CD4-positive, alpha-beta T cell treated with Interleukin-2 at 100 ng/mL for 4 hours (primary cell): ENCODE data around the gene NRXN2.

ENCODE experiments used
- DNase-seq: peaks from one replicate; pipeline ENCODE4 v3.0.0-alpha.2; 2020; ENCODE audit warnings: low spot score

The NRXN2 gene

DNA sequence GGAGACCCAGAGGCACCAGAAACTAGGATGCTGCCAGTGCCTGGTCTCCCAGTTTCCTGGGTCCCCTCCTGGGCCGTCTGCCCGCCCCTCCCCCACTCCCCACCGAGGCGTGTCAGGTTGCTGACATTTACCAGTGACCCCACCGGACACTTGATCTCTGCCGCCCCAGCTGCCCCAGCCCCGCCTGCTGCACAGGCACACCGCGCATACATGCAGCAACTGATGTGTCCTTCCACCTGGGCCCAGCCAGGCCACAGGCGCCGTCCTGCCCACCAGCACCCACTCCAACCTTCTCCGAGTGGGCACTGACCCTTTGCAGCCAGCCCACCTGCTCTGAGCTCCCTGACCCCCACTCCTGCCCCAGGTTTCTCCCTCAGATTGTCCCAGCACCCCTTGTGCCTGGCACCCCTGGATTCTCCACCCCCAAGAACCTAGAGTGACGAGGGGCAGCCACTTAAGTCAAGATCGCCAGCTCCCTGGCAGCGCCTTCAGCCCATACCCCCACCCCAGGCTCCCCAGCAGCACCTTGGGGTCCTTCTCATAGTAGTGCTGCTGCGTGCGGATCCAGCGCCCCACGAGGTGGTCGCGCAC is 36.2 kb upstream of the NRXN2 start:
- no peak for DNase-seq

DNA sequence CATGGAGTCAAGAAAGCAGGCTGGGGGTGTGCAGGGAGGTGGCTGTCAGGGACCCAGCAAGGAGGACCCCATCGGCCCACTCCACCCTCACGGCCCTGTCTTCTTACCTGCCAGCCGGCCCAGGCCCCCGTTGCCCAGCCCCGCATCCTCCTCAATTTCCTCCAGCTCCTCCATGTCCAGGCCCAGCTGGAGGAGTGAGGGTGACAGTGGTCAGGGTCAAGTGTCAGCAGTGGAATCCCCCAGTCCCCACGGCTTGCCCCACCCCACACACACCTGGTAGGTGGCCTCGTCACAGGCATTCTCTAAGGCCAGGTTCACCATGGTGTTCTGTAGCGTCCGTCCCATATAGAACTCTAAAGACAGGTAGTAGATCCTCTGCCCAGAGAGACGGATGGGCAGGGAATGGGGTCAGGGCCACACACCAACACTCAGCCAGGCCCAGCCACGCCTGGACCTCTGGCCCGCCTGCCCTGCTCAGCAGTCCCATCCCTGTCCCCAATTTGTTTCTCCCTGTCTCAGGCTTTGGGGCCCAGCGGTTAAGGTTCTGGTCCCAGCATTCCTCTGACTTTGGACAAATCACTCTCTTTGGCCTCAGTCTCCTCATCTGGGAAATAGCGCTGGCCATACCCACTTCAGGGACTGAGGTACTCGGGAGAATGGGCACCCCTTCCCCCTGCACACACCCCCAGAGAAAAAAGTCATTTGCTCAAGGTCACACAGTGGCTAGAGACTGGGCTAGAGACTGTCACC is 35.5 kb upstream of the NRXN2 start:
- DNase-seq = no peak

DNA sequence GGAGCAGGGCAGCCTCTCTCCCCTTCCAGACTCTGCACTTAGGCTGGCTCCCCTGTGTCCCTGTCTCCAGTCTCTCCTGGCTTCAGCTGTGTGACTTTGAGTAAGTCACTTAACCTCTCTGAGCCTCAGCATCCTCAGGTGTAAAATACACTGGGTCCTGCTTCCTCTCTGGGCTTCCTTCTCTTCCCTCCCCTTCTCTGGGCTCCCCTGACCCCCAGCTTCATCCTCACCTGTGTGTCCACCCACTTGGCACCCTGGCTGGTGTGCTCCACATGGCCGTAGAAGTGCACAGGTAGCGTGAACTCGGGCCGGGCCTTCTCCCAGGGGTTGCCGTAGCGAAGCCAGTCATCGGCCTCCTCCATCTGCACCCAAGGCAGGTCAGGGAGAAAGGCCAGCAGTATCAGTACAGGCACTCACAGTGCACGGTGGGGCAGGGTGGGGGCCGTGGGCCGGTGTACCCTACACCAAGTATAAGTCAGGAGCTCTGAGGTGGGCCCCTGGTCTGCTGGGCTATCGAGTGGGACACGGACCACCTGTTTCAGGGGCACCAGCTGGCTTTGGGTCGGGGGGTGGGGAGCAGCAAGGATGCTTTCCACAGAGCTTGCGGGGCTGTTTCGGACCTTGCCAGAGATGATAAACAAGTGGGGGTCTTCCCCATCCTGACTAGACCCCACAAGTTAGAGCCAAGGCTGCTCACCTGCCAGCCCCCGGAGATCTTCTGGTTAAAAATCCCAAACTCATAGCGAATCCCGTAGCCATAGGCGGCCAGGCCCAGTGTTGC is 34.7 kb upstream of the NRXN2 start:
- DNase-seq = no peak

DNA sequence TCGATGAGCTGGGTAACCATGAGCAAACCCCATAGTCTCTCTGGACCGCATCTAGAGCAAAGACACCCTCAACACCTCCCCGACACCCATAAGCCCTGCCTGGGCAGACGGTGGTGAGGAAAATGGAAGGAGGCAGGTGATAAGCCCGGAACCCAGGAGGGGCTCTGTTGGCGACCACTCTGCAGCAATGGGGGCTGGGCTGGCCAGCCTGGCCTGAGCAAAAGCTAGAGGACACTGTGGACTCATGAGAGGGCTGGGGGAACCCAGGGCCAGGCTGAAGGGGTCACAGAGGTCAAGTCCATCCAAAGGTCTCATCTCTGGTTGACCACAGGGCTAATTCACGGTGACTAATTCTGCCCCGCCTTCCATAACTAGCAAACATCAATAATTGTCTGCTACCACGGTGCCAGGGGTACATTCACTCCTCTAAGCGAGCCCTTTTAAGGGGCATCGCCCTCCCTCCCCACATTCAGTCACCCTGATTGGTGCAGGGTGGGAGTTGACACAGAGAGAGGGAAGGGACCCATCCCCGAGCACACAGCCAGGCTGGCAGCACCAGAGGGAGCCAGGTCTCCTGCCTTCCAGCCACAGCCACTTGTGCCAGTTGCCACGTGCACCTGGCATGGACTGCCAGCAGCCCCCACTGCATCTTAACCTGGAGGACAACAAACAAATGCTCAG is 32.8 kb upstream of the NRXN2 start:
- no peak for DNase-seq

DNA sequence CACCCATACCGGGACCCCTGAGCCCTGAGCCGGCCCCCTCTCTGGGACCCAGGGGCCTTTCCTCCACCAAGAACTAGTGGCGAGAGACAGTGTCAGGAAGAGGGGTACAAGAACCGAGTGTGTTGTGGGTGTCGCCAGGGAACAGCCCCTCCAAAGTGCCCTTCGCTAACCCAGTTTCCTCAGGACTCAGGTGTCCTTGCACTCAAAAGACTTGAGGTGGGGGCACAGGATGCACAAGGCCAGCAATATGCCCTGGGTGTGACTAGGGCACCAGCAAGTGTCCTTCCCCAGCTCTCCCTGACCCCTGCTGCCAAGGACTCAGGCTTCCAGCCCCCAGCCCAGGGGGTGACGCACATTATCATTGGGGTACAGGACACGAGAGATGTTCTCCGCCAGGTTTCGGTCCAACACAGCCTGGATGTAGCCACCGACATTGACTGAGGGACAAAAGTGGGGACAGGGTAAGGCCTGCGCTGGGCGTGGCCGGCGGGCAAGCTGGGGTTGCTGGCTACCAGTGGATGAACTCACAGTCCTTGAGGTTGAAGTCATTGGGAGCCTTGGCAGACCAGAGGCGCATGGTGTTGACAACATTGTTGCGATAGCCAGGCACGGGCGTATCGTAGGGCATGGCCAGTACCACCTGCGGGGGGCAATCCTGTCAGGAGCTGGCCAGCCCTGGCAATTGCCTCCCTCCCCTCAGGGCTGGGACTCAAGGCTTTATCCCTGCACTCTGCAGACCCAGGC is 32.1 kb upstream of the NRXN2 start:
- no peak for DNase-seq

DNA sequence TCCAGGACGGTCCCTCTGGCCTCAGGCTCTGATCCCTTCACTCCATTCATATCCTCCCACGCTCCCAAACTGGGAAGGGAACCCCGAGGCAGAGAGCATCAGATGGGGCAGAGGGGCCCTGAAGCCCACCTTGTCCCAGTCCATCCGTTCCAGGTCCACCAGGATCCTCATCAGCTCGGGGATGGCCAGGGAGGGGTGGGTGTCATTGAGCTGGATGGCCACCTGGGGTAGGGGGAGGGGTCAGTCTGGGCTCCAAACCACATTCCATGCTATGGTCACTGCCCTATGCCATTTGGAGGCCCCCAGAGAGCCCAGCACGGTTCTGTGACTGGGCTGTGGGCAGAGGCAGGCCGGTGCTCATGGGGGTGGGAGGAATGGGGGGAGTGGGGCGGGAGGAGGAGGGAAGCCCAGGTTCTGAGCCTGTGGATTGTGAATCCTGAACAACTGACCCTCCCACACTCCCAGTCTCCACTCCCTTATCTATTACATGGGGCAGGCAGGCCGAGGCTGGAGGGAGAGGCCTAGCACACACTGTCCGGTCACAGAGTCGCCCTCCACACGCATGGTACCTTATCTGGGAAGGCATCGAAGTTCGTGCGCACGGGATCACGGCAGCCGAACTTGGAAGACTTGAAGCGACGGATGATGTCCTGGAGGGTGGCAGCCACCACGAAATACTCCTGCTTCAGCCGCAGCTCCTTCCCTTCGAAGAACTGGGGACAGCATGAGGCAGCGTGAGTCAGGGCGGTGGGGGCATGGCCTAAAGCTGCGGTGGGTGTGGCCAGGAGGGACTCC is 31.3 kb upstream of the NRXN2 start:
- no peak for DNase-seq

DNA sequence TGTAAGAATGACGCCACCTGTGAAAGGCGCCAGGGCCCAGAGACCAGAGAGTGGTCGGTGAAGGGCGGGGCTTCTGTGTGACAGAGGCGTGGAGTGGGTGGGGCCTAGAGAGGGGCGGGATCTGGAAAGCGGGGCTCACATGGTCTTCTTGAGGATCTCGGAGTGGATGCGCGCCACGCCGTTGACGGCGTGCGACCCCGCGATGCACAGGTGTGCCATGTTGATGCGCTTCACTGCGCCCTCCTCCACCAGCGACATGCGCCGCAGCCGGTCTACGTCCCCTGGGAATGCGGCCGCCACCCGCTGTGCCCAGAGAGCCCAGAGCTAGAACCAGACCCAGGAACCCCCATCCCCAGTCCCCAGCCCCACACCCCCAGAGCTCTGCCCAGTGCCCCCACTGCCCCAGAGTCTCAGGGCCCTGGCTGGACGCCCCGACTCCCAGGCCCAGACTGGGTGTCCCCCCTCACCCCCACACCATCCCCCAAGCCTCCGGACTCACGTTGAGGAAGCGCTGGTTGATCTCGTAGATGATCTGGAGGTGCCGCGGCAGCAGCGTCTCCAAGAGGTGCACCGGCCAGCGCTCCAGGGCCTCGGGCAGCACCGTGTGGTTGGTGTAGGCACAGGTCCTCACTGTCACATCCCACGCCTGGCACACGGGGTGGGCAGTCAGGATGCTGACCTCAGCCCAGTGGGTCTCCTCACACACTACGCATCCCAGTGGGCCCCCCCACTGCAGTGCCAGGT is 30.6 kb upstream of the NRXN2 start:
- DNase-seq = no peak

DNA sequence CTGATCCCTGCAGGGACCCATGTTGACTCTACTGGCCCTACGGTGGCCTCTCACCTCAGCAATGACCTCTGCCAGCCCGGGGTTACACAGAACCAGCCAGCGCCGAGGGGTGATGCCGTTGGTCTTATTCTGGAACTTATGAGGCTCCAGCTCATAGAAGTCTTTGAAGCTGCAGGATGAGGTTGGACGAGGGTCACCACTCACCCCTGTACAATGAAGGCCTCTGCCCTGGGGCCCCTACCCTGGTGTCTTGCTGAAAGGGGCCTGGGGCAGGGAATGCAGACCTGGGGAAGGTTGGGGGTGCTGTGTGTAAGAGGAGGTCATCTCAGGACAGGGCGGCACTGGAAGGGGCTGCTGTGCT is 30.0 kb upstream of the NRXN2 start:
- no peak for DNase-seq

DNA sequence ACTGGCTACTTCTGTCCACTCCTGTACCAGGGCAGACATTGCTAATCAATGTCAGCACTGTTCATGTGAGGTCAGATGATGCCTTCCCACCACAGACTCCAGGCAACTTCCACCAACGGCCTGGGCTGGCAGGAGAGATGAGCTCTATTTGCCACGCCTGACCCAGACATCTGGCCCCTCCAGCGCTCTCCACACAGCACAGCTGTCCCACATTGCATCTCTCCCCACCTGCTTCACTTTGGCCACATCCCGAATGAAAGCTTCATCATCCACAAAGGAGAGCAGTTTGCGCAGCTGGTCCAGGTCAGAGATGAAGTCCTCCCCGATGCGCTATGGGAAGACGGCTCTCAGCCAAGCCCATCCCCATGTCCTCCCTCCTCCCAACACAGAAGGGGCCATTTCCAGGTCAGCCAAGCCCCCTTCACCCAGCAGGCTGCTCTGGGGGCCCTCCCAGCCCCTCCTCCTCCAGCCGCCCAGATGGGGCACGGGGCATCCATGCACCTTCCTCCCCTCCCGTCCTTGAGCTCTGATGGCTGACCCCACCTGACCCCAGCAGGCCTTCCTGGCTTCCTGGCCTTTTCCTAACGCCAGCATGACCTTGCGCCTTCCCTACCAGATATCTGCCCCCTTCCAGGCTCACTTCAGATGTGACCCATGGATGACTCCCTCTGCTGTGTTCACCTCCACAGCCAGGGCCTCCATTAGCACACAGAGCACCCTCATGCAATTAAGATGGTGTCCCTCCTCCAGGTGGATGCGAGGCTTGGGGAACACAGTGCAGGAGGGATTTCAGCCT is 29.4 kb upstream of the NRXN2 start:
- no peak for DNase-seq

DNA sequence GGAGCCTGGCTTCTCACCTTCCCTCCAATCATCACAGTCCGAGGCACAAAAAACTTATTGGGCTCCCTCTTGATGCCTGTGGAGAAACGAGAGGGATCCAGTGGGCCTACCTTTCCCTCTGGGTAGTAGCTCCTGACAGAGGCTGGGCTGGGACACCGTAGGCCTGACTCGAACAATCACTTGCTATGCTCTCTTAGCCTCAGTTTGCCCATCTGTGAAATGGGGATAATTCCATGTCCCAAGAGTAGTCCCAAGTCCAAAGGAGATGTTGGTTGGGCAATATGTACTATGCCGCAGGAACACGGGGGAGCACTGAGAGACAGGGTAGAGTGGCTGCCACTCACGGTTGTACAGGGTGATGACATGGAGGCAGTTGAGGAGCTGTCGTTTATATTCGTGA is 28.6 kb upstream of the NRXN2 start:
- DNase-seq = no peak

DNA sequence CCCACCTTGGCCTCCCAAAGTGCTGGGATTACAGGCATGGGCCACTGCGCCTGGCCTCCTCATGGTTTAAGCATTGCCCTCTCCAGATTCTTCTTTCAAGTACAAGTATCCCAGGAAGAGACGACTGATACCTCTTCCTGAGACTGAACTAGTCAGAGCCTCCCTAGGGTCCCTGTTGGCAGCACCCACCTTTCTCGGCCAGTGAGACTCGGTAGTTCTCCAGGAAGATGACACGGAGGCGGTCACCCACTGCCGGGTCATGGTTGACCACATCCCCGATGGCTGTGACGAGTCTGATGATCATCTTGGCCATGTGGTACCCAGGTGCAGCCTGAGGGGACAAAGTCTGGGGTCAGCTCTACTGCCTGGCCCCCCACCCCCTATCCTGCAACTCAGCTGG is 28.1 kb upstream of the NRXN2 start:
- no peak for DNase-seq

DNA sequence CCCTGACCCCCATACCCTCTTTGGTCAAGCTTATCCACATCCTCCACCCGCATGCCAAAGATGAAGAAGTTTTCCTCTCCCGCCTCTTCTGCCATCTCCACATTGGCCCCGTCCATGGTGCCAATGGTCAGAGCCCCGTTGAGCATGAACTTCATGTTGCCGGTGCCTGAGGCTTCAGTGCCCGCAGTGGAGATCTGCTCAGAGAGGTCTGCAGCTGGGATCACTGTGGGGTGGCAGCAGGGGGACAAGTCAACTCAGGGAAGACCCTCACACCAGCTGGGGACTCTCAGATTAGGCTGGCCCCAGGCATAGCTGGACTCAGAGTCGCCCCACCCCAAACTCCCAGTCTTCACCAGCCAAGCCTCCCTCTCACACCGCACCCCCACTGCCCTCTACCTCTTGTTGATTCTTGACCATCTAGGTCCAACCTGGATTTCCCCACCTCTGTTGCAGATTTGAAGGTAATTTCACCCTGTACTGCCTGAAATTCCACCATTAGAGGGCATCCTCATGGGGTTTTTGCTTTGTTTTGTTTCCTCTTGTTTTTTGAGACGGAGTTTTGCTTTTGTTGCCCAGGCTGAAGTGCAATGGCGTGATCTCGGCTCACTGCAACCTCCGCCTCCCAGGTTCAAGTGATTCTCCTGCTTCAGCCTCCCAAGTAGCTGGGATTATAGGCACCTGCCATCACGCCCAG is 27.5 kb upstream of the NRXN2 start:
- peak; percentile 41 for DNase-seq

DNA sequence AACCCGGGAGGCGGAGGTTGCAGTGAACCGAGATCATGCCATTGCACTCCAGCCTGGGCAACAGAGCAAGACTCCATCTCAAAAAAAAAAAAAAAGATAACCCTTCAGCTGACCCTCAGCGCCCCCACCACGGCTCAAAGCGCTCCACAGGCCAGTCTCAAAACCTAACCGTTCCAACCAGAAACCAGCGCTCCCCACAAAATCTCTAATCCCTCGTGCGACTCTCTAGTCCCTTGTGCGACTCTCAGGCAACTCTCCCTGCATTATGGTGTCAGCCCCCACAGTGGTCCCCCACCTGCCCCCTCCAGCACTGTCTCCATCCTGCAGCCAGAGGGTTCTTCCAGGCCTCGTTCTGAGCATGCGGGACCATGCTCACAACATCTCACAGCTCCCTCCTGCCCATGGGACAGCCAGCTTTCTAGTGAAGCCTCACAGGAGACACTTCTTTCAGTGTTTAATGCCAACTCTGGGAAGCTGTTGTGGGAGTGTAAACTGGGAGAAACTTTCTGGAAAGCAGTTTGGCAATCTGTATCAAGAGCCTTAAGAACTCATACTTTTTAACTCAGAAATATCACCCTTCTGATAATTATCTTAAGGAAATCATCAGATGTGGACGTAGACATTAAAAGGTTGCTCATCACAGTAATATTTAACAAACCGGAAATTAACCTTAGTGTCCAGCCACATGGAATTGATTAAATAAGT is 25.1 kb upstream of the NRXN2 start:
- no peak for DNase-seq

DNA sequence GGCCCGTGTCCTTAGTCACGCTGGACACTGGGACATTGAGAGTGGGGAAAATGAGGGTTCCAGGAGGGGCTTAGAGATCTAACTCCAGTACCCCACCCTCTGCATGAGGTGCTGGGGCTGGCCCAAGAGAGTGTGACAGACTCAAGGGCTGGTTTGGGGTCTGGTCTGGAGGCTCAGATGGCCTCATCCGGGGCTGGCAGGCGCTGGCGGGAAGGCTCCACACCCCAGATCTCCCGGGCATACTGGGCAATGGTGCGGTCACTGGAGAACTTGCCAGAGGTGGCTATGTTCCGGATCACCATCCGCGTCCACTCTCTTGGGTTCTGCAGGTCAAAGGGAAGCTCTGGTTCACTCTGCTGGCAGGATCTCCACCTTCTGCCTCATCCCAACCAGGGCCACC is 23.5 kb upstream of the NRXN2 start:
- no peak for DNase-seq

DNA sequence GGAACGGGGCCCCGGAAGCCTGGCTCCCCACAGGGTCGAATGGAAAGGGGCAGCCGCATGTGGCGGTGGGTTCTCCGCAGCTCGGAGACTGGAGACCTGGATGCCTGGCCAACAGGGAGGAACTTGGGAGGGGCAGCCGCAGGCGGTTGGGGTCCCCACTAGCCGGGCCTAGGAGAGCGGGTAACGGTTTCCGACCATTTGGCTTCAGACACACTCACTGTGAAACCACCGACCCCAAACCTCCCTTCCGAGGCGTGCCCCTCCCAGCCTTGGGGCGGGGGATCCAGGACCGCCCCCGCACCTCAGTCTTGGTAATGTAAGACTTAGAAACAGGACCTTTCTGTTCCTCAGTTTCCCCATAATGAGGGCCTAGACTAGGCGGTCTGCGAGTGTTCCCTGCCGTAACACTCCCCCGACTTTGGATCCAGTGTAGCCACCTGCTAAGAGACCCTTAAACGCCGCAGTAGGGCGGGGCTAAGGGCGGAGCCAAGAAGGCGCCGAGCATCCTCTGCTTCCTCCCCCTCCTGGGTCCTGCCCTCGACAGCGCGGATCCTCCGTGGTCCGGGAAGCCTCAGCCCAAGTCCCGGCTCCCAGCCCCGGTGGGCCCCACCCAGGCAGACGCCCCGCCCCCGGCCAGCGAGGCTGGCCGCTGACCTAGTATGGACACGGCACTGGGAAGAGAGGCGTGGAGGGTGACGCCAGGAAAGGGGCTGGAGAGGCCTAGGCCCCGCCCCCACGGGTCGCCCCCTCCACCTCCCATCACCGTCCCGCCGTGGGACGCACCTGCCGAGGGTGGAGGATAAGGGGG is 22.7 kb upstream of the NRXN2 start:
- peak; percentile 82 for DNase-seq

DNA sequence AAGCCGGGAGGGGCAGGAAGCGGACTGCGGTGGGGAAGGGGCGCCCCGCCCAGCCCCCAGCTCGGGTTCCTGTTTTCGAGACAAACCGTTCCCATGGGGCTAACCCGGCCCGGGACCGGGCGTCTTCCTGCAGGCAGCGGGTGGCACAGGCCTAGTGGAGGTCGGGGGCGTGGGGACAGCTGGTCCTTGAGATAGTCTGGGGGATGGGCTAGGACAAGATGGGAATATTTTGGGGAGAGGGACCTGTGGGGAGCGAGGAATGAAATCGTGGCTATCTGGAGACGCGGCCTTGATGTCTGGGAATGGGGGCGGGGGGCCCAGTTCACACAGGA is 22.2 kb upstream of the NRXN2 start:
- peak; percentile 90 for DNase-seq

DNA sequence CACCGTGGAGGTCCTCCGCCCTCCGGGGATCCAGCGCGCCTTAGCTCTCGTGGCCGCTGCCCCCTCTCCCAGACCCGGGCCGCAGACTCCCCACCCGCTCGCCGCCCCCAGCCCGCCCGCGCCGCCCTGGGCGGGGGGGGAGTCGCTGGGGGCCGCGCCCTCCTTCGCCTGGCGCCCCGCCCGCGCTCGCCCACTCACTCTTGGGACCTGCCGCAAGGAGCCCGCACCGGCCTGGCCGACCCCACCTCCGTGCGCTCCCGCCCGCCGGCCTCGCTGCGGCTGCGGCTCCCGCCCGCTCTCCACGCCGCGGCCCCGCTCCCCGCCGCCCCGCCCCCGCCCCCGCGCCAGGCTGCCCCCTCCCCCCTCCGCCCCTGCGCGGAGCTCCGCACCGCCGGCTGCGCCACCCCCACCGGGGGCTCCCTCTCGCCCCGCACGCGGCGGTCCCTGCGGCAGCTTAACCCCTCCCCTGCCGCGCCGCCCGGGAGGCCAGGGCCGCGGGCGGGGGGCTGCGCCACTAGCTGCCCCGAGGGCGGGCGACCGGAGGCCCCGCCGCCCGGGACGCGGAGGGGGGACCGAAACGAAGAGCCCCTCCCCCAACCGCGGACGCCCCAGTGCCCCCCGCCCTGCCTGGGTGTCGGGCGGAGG is 21.7 kb upstream of the NRXN2 start:
- peak; percentile 48 for DNase-seq
